Measurements from ENCODE around the gene FARS2. TPM values are rescaled to one million over a fixed set of nuclear protein-coding genes. Genes with fewer than 3 reads are reported as not detected.

Gene FARS2
- total and polyA plus RNA-seq, 2 of the 13 experiments (the other 11 are each of a cell fraction or from before 2014, with no cell fraction given), result 15.4 to 26.0 TPM

GRCh38 chr6:5261545-5262109 lies 314 bp downstream of the FARS2 start (continued):
- TF ChIP-seq ZNF691 (CRISPR knock-in tag; IDR thresholded peaks at IDR 0.05; ENCODE audit: borderline replicate concordance, low read depth) (no peak), ZNF703 (CRISPR knock-in tag; IDR thresholded peaks at IDR 0.05; ENCODE audit: borderline replicate concordance) (no peak), KLF13 (CRISPR knock-in tag; IDR thresholded peaks at IDR 0.05) (no peak), CREB1 (IDR thresholded peaks at IDR 0.05) (no peak), CREB1 (CRISPR knock-in tag; IDR thresholded peaks at IDR 0.05) (no peak), ZNF780A (CRISPR knock-in tag; IDR thresholded peaks at IDR 0.05) (no peak), ZNF670 (CRISPR knock-in tag; IDR thresholded peaks at IDR 0.05; ENCODE audit: borderline replicate concordance) (no peak), ZNF781 (CRISPR knock-in tag; IDR thresholded peaks at IDR 0.05; ENCODE audit: borderline replicate concordance, not compliant biosample characterization) (no peak), KLF6 (CRISPR knock-in tag; IDR thresholded peaks at IDR 0.05) (no peak), KAT8 (CRISPR knock-in tag; IDR thresholded peaks at IDR 0.05) (no peak; the same call in 1 of the 2 replicates), KDM2A (CRISPR knock-in tag; IDR thresholded peaks at IDR 0.05; ENCODE audit: borderline replicate concordance, low read depth) (0 out of 2 replicates have a peak, but pooled peaks have one; percentile 65), NR1H2 (CRISPR knock-in tag; IDR thresholded peaks at IDR 0.05; ENCODE audit: borderline replicate concordance, low read depth) (no peak), NFKB2 (CRISPR knock-in tag; IDR thresholded peaks at IDR 0.05; ENCODE audit: borderline replicate concordance) (no peak), ZBTB10 (CRISPR knock-in tag; IDR thresholded peaks at IDR 0.05; ENCODE audit: borderline replicate concordance) (no peak), ZNF235 (CRISPR knock-in tag; IDR thresholded peaks at IDR 0.05; ENCODE audit: borderline replicate concordance) (no peak), ZNF143 (CRISPR knock-in tag; IDR thresholded peaks at IDR 0.05) (no peak), ZNF646 (CRISPR knock-in tag; IDR thresholded peaks at IDR 0.05) (no peak), MAFK (conservative IDR thresholded peaks at IDR 0.05 in 1 of 2, IDR thresholded peaks at IDR 0.05 in 1 of 2; ENCODE audit: low read length in 2 of 2) (no peak), TEF (CRISPR knock-in tag; IDR thresholded peaks at IDR 0.05) (no peak)

Data from HepG2 (cell line).